Bronchial epithelial cell (primary cell): ENCODE measurements around the gene HOXD11. TPM values are rescaled to one million over a fixed set of nuclear protein-coding genes. Genes with fewer than 3 reads are reported as not detected.

Experiments used
- DNase-seq: peaks from one replicate; pipeline ENCODE4 v3.0.0-alpha.2; 2010; ENCODE audit warnings: low read depth
- FAIRE-seq: peaks from 2 replicates; lab custom pipeline; 2011; peaks lifted over from hg19 to GRCh38; lab: Jason Lieb, UNC
- H3K27me3 ChIP-seq: 2 replicates; pipeline ENCODE4 v1.5.1; 2011; ENCODE audit warnings: low read length; ENCODE audit not compliant: control insufficient read depth, insufficient read depth
- H3K36me3 ChIP-seq: 2 replicates; pipeline ENCODE4 v1.5.1; 2011; ENCODE audit warnings: low read length; ENCODE audit not compliant: control insufficient read depth, insufficient read depth
- H3K4me3 ChIP-seq: 2 replicates; pipeline ENCODE4 v1.5.1; 2011; ENCODE audit warnings: mild to moderate bottlenecking, low read depth, low read length, control low read depth
- total RNA-seq: library from RNA; depleted of rRNA; stranded (reverse); fragments of >200 nt; gene quantifications from 2 replicates; pipeline ENCODE4 v1.2.1, GENCODE V29; 2014
- TF ChIP-seq, protein P1 (sequence below): IDR thresholded peaks from 2 replicates; pipeline ENCODE4 v1.5.1; 2011; ENCODE audit warnings: mild to moderate bottlenecking, moderate library complexity, low read length, control low read depth, inconsistent platforms; ENCODE audit not compliant: insufficient read depth, severe bottlenecking

Gene HOXD11
- total RNA-seq, 1 donor from 2014 or later = not detected

DNA sequence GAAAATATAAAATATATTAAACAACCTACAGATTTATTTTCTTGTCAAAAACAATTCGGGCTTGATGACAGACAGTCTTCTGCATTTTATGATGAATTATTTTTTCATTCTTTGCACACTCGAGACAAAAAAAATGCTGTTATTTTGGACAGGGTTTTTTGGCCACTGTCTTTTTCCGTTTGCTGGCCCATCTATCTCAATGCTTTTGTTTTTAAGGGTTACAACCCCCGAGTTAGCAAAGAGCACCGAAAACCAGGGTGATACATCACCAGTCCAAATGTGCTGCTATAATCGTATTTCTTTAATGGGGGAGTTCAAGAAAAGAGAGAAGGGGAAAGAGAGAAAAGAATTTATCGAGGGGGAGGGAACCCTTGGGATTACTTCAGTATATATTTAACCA, 31.0 kb upstream of the HOXD11 start:
- Histone ChIP-seq H3K4me3 (no peak overlapping the region), H3K36me3 (no peaks in the 10 kb centered on the region), H3K27me3 (peaks cover 70% of the 10 kb centered on the region)
- no peak for FAIRE-seq
- TF ChIP-seq, protein P1, sequence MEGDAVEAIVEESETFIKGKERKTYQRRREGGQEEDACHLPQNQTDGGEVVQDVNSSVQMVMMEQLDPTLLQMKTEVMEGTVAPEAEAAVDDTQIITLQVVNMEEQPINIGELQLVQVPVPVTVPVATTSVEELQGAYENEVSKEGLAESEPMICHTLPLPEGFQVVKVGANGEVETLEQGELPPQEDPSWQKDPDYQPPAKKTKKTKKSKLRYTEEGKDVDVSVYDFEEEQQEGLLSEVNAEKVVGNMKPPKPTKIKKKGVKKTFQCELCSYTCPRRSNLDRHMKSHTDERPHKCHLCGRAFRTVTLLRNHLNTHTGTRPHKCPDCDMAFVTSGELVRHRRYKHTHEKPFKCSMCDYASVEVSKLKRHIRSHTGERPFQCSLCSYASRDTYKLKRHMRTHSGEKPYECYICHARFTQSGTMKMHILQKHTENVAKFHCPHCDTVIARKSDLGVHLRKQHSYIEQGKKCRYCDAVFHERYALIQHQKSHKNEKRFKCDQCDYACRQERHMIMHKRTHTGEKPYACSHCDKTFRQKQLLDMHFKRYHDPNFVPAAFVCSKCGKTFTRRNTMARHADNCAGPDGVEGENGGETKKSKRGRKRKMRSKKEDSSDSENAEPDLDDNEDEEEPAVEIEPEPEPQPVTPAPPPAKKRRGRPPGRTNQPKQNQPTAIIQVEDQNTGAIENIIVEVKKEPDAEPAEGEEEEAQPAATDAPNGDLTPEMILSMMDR = no peak
- no peak for DNase-seq

DNA sequence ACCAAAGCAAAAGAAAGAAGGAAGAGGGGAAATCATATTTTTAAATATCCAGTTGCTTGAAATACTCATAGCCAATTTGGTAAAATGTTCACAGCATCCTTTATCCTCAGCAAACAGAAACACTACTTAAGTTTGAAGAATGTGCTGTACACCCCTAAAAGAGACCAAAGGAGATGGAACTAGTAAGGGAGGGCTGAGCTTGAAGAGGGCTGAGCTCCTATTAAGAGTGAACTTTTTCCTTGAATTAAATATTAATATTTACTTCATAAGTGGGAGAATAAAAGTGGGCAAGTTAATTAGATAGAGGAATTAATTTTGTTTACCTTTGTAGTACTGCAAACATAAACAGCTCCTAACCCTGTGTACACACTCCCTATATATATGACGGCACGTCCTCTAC, 30.3 kb upstream of the HOXD11 start:
- H3K36me3 ChIP-seq = no peaks in the 10 kb centered on the region
- no peak for DNase-seq
- FAIRE-seq = no peak
- TF ChIP-seq, protein P1 = no peak
- H3K27me3 ChIP-seq = peaks cover 70% of the 10 kb centered on the region
- H3K4me3 ChIP-seq = no peak overlapping the region

DNA sequence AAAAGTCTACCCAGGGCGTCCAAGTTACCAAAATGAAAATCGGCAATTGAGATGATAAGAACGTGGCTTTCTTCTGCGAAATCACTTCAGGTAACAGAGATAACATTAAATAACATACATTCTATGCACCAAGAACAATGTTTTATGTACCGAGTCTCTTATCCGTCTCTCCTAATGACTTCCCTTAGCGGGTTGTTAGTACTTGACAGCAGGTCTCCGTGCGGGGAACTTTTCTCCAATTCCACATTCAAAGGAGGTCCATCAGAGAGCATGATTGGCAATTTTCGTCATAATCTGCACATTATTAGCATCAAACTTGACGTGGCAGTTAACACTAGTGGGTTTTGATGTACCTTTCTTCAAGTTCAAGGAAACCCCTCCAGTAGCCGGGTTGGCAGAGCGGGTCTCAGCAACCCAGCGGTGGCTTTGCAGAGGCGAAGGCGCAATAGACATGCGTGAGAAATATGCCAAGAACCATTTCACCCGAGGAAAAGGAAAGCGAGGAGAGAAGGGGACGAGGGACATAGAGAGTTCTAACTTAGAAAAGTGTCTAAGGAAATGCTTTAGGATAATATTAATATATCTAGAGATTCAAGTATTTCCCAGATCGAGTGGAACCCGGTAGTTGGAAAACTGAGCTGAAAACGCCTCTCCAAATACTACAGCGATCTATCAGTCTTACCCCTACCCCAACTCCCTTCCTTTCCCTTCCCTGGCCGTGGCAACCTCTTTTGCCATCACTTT, 28.4 kb upstream of the HOXD11 start:
- Histone ChIP-seq H3K27me3 (peaks cover 76% of the 10 kb centered on the region), H3K4me3 (no peak overlapping the region), H3K36me3 (no peaks in the 10 kb centered on the region)
- FAIRE-seq (no peak), DNase-seq (no peak)
- TF ChIP-seq, protein P1 = no peak

DNA sequence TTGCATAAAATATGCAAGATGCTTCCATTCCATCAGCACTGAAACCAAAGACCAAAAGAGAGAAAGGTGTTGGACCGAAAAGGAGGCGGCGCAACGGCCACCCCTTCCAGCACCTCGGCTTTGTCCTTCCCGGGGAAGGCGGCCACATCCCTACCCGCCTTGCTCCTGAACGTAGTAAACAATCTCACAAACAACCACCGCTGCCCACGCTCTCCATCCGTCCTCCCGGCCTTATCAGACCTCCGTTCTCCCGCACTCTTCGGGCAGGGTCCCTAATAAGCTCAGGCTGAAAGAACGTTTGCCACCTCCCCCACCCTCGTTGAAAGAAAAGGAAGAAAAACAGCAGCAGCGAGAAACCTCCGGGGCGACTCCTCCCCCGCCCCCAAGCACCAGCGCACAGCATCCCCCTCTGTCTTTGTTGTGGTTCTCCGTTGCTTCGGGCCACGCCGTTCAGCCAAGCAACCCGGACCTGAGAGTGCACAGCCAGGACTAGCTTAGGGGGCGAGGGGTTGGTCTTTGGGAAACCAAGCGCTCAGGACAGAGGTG, 27.7 kb upstream of the HOXD11 start:
- H3K4me3 ChIP-seq = no peak overlapping the region
- TF ChIP-seq, protein P1 = no peak
- no peak for FAIRE-seq
- no peak for DNase-seq
- no peaks in the 10 kb centered on the region for H3K36me3 ChIP-seq
- peaks cover 77% of the 10 kb centered on the region for H3K27me3 ChIP-seq

DNA sequence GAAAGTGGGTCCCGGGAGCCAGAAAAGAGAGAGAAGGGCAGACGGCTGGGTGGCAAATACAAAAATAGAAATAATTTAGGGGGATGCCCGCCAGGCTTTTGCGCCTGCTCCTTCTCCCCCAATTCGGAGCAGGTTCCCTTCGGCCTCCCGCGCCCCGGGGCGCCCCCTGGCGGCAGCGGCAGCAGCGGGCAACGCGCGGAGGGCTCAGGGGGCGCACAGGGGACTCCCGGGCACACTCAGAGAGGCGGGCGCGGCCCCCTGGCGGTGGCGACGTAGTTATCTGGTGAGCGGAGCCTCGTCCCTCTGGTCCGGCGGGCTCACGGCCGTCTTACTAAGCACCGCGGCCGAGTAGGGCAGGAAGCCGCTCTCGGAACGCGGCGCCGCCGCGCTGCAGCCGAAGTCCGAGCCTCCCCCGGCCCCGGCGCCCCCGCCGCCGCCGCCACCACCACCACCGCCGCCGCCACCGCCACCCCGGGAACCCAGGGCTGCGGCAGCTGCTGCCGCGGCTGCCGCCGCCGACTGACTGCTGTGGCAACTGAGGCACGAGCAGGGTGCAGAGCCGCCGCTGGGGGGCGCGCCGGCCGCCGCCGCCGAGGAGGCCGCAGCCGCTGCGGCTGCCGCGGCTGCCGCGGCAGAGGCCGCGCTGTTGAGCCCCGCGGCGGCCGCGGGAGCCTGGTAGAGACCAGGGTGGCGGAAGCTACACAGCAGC, 27.1 kb upstream of the HOXD11 start:
- TF ChIP-seq, protein P1 = peak; percentile 54

More for the DNA sequence above, 27.1 kb upstream of the HOXD11 start:
- H3K4me3 ChIP-seq = no peak overlapping the region
- FAIRE-seq (no peak), DNase-seq (no peak)
- peaks cover 77% of the 10 kb centered on the region for H3K27me3 ChIP-seq
- no peaks in the 10 kb centered on the region for H3K36me3 ChIP-seq
